ENCODE results near the gene CDKL4. TPM values are rescaled to one million over a fixed set of nuclear protein-coding genes. Genes with fewer than 3 reads are reported as not detected.
"Not testable (repeated sequence)": the region's sequence is repeated elsewhere in the genome, so short reads cannot be mapped to it uniquely, and the experiment has no call there.

CDKL4 gene
- total RNA-seq, 3 donors from 2014 or later, result 0.31 to 1.0 TPM; not detected in 1

DNA sequence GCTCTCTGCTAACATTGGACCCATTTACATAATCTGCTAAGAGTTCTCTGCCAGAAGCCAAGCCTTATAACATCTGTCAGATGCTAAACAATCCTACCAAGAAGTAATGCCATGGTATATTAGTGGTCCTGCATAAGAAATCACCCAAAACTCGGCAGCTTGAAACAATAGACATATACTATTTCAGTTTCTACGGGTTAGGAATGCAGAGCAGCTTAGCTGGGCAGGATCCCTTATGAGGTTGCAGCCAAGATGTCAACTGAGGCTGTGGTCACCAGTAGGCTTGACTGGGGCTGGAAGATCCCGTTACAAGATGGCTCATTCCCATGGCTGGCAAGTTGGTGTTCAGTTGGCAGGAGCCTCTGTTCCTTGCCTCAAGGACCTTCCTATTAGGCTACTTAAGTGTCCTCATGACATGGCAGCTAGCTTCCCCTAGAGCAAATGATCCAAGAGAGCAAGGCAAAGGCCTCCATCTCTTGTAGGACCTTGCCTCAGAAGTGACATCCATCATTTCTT is 97.8 kb downstream of the CDKL4 start:
- no peaks in the 10 kb centered on the region for H3K36me3 ChIP-seq (ENCODE audit: low read depth)
- DNase-seq (no peak), ATAC-seq (no peak)
- H3K9me3 ChIP-seq, result no peaks in the 10 kb centered on the region
- no peak for TF ChIP-seq CTCF (IDR thresholded peaks at IDR 0.05)
- intact Hi-C loops (cut with DNase I, micrococcal nuclease), result no loop called here
- no peak overlapping the region for H3K4me3 ChIP-seq
- no peaks in the 10 kb centered on the region for H3K4me1 ChIP-seq (ENCODE audit: low read depth)

- H3K9me3 ChIP-seq, result no peaks in the 10 kb centered on the region
- intact Hi-C loops (cut with DNase I, micrococcal nuclease), result no loop called here
- H3K4me1 ChIP-seq (ENCODE audit: low read depth), result no peaks in the 10 kb centered on the region
- DNase-seq, result no peak
- H3K4me3 ChIP-seq, result no peak overlapping the region
- TF ChIP-seq CTCF (IDR thresholded peaks at IDR 0.05), result no peak
- ATAC-seq, result no peak
- H3K36me3 ChIP-seq (ENCODE audit: low read depth), result no peaks in the 10 kb centered on the region
Observed at GRCh38 chr2:39144416-39144815, 99.4 kb downstream of the CDKL4 start.

DNA sequence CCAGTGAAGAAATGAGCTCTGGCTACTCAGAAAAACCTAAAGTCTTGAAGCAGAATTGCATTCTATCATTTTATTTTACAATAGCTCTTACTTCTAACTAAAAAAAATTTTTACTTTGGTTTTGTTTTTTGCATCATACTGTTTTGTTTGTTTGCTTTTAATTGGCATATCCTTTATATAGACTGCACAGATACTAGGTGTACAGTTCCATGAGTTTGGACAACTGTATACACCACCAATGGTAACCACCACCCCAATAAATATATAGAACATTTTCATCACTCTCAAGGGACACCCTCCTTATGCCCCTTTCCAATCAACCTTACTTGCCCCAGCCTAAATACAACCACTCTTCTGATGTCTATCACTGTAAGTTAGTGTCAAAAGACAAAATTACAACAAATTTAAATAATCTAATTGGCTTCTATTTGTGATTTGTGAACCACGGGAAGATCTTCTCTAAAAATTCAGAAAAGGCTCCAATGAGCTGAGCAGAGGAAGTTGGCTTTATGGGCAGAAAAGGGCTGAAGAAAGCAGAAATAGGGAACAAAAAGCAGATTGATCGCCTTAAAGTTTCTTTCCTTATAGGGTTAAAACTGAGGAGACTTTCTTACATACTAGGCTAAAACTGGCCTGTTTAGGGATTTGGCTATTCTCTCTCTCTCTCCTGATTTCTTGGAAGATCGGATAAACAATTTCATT is 100.7 kb downstream of the CDKL4 start:
- intact Hi-C loops (cut with DNase I, micrococcal nuclease), result no loop called here
- no peak overlapping the region for H3K4me3 ChIP-seq
- H3K9me3 ChIP-seq, result no peaks in the 10 kb centered on the region
- no peak for DNase-seq
- no peak for TF ChIP-seq CTCF (IDR thresholded peaks at IDR 0.05)
- no peaks in the 10 kb centered on the region for H3K4me1 ChIP-seq (ENCODE audit: low read depth)
- ATAC-seq, result no peak
- no peaks in the 10 kb centered on the region for H3K36me3 ChIP-seq (ENCODE audit: low read depth)

DNA sequence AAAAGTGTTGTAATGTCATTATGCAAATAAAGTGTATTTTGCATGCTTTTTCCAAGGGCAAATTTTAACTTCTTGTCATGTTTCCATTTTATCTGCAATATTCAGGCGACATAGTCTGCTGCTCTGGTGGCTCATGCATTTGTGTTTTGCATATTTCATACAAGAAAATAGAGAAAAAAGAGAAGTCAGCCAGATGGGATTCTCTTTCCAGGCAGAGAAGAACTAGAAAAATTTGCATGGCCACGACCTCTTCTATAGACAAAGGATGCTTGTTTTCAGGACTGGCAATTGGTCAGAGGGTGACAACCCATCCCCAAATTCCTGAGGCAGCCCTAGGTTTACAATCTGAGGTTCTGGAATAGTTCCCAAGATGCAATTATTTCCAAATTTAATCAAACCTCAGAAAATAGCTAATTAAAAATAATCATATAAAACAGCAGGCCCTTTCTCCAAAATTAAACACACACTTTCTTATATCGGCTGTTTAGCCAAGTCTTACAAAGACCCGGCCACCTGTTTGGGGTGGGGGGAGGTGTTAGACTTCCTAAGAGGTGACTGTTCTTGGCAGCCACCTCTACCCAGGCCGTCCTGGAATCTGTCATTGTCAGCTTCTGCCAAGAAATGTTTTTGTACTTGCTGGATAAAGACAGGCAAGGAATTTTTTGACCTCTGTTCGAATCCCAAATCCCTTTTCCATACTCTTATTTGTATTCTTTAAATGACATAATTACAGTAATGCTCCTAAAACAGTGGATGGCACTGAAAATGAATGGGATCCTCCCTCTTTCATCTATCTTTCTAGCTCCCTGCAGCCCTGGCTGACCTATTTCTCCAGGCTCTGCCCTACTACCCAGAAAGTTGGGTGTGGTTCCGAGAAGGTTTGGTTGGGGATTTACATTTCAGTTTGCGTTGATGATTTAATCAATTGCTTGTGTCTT is 102.2 kb downstream of the CDKL4 start:
- no peak for TF ChIP-seq CTCF (IDR thresholded peaks at IDR 0.05)
- ATAC-seq (no peak), DNase-seq (no peak)
- H3K9me3 ChIP-seq, result no peaks in the 10 kb centered on the region
- no peak overlapping the region for H3K4me3 ChIP-seq
- H3K36me3 ChIP-seq (ENCODE audit: low read depth), result no peaks in the 10 kb centered on the region
- H3K4me1 ChIP-seq (ENCODE audit: low read depth), result no peaks in the 10 kb centered on the region
- intact Hi-C loops (cut with DNase I, micrococcal nuclease), result no loop called here

DNA sequence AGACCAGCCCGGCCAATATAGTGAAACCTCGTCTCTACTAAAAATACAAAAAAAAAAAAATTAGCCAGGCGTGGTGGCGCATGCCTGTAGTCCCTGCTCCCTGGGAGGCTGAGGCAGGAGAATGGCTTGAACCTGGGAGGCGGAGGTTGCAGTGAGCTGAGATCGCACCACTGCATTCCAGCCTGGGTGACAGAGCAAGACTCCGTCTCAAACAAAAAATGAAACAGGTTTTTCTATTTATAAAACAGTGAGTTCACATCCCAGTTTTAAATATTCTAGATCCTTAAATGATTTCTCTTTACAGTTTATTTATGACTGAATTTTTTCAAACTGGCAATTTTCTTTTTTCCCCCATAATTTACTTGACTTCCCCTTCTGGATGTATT is 102.8 kb downstream of the CDKL4 start:
- H3K9me3 ChIP-seq; DNase-seq; H3K36me3 ChIP-seq (ENCODE audit: low read depth); H3K4me3 ChIP-seq; ATAC-seq; H3K4me1 ChIP-seq (ENCODE audit: low read depth); intact Hi-C loops (cut with DNase I, micrococcal nuclease): not testable (repeated sequence)

- no peak for ATAC-seq
- no peak for TF ChIP-seq CTCF (IDR thresholded peaks at IDR 0.05)
- H3K4me1 ChIP-seq (ENCODE audit: low read depth), result no peaks in the 10 kb centered on the region
- H3K9me3 ChIP-seq, result no peaks in the 10 kb centered on the region
- intact Hi-C loops (cut with DNase I, micrococcal nuclease), result no loop called here
- DNase-seq, result no peak
- H3K4me3 ChIP-seq, result no peak overlapping the region
- no peaks in the 10 kb centered on the region for H3K36me3 ChIP-seq (ENCODE audit: low read depth)
Observed at GRCh38 chr2:39140322-39140847, 103.4 kb downstream of the CDKL4 start.

Measured in mucosa of descending colon (tissue), 3 donors.